Activated CD8-positive, alpha-beta T cell treated with anti-CD3 and anti-CD28 coated beads, Interleukin-2, amount 10 ng/mL, durations not matched to agents 7 days and 5 days (primary cell): ENCODE measurements around the gene NTN4. TPM values are rescaled to one million over a fixed set of nuclear protein-coding genes. Genes with fewer than 3 reads are reported as not detected.
"Not testable (repeated sequence)": the region's sequence is repeated elsewhere in the genome, so short reads cannot be mapped to it uniquely, and the experiment has no call there.

ENCODE experiments used
- ATAC-seq: fragments of 150-1000 bp; cut with Tn5 transposase; one replicate; pipeline ENCODE4 v1.10.0; 2021; ENCODE audit warnings: moderate library complexity
- CTCF ChIA-PET: fragments of 350-600 bp; sonication (Branson Sonifier 250); formaldehyde crosslinking; loops from one replicate; lab custom pipeline; 2021; ENCODE audit warnings: antibody characterized with exemption; lab: Charles Lee
- POLR2A ChIA-PET: fragments of 350-600 bp; sonication (Branson Sonifier 250); formaldehyde crosslinking; loops from one replicate; lab custom pipeline; 2021; ENCODE audit warnings: antibody characterized with exemption; lab: Charles Lee
- DNase-seq: peaks from one replicate; pipeline ENCODE4 v3.0.0-alpha.2; 2020
- H3K27ac Mint-ChIP-seq: one replicate; pipeline ENCODE4 v1.8.0; 2021; ENCODE audit warnings: mild to moderate bottlenecking, mixed read lengths
- H3K27me3 Mint-ChIP-seq: one replicate; pipeline ENCODE4 v1.8.0; 2021; ENCODE audit warnings: low read depth, mixed read lengths
- H3K36me3 Mint-ChIP-seq: one replicate; pipeline ENCODE4 v1.8.0; 2021; ENCODE audit warnings: low read depth, mixed read lengths
- H3K4me1 Mint-ChIP-seq: one replicate; pipeline ENCODE4 v1.8.0; 2021; ENCODE audit warnings: low read depth, mixed read lengths
- H3K4me3 Mint-ChIP-seq: one replicate; pipeline ENCODE4 v1.8.0; 2021; ENCODE audit warnings: mild to moderate bottlenecking, mixed read lengths
- H3K9me3 Mint-ChIP-seq: one replicate; pipeline ENCODE4 v1.8.0; 2022; ENCODE audit warnings: mixed read lengths; ENCODE audit not compliant: insufficient read depth
- total RNA-seq, 2 experiments: library from RNA; stranded (reverse); gene quantifications; one replicate each; pipeline ENCODE4 v1.2.3, GENCODE V29; 2021

Gene NTN4
- not detected for total RNA-seq

- peak; percentile 76 for ATAC-seq
- POLR2A ChIA-PET, result no interaction called here
- Mint-ChIP-seq H3K27ac (no peak within 1 kb of the TSS), H3K36me3 (no peaks in the 10 kb centered on the region), H3K27me3 (peaks cover 70% of the 10 kb centered on the region), H3K4me3 (peak within 1 kb of the TSS; percentile 65), H3K9me3 (no peaks in the 10 kb centered on the region), H3K4me1 (peaks cover 13% of the 10 kb centered on the region)
- CTCF ChIA-PET, result no interaction called here
- DNase-seq, result peak; percentile 37
Observed at GRCh38 chr12:95790033-95790916, at the start of gene NTN4. Gene NTN4 (minus strand): TSS chr12:95790764. CDS start chr12:95790309, 455 bp downstream.

GRCh38 chr12:95838125-95838524, 47.6 kb upstream of the NTN4 start:
- Mint-ChIP-seq H3K27ac (no peak overlapping the region), H3K4me3 (no peak overlapping the region), H3K27me3 (peaks cover 17% of the 10 kb centered on the region), H3K36me3 (no peaks in the 10 kb centered on the region), H3K9me3 (no peaks in the 10 kb centered on the region), H3K4me1 (no peaks in the 10 kb centered on the region)
- DNase-seq, result no peak
- POLR2A ChIA-PET, result no interaction called here
- CTCF ChIA-PET, result no interaction called here
- no peak for ATAC-seq

- no peak for ATAC-seq
Observed at GRCh38 chr12:95837240-95838038, 46.9 kb upstream of the NTN4 start.

GRCh38 chr12:95836630-95837239, 46.2 kb upstream of the NTN4 start:
- no peaks in the 10 kb centered on the region for H3K9me3 Mint-ChIP-seq
- H3K4me1 Mint-ChIP-seq, result no peaks in the 10 kb centered on the region
- ATAC-seq, result no peak
- peaks cover 16% of the 10 kb centered on the region for H3K27me3 Mint-ChIP-seq
- H3K36me3 Mint-ChIP-seq, result no peaks in the 10 kb centered on the region
- ChIA-PET CTCF (no interaction called here), POLR2A (no interaction called here)
- H3K4me3 Mint-ChIP-seq, result no peak overlapping the region
- H3K27ac Mint-ChIP-seq, result no peak overlapping the region
- no peak for DNase-seq

More at GRCh38 chr12:95837240-95838038, 46.9 kb upstream of the NTN4 start:
- Mint-ChIP-seq H3K4me3 (no peak overlapping the region), H3K27ac (no peak overlapping the region), H3K36me3 (no peaks in the 10 kb centered on the region), H3K27me3 (peaks cover 16% of the 10 kb centered on the region), H3K4me1 (no peaks in the 10 kb centered on the region), H3K9me3 (no peaks in the 10 kb centered on the region)
- POLR2A ChIA-PET, result no interaction called here
- CTCF ChIA-PET, result no interaction called here
- DNase-seq, result no peak

GRCh38 chr12:95836185-95836609, 45.6 kb upstream of the NTN4 start:
- Mint-ChIP-seq H3K9me3 (no peaks in the 10 kb centered on the region), H3K4me3 (no peak overlapping the region), H3K4me1 (no peaks in the 10 kb centered on the region), H3K27ac (no peak overlapping the region), H3K27me3 (peaks cover 18% of the 10 kb centered on the region), H3K36me3 (no peaks in the 10 kb centered on the region)
- no peak for ATAC-seq
- ChIA-PET POLR2A (no interaction called here), CTCF (no interaction called here)
- no peak for DNase-seq

- no peak overlapping the region for H3K27ac Mint-ChIP-seq
- no peak for ATAC-seq
- CTCF ChIA-PET, result no interaction called here
- peaks cover 27% of the 10 kb centered on the region for H3K27me3 Mint-ChIP-seq
- no peak overlapping the region for H3K4me3 Mint-ChIP-seq
- no peak for DNase-seq
- H3K36me3 Mint-ChIP-seq, result no peaks in the 10 kb centered on the region
- POLR2A ChIA-PET, result no interaction called here
- H3K4me1 Mint-ChIP-seq, result no peaks in the 10 kb centered on the region
- H3K9me3 Mint-ChIP-seq, result no peaks in the 10 kb centered on the region
Observed at GRCh38 chr12:95834572-95834971, 44.0 kb upstream of the NTN4 start.

GRCh38 chr12:95830335-95831089, 39.9 kb upstream of the NTN4 start:
- CTCF ChIA-PET, result no interaction called here
- no peak for ATAC-seq

GRCh38 chr12:95829395-95829794, 38.8 kb upstream of the NTN4 start:
- CTCF ChIA-PET, result no interaction called here
- ATAC-seq, result no peak
- Mint-ChIP-seq H3K36me3 (no peaks in the 10 kb centered on the region), H3K27me3 (peaks cover 21% of the 10 kb centered on the region), H3K9me3 (no peaks in the 10 kb centered on the region), H3K4me3 (no peak overlapping the region), H3K27ac (no peak overlapping the region), H3K4me1 (no peaks in the 10 kb centered on the region)
- no peak for DNase-seq
- POLR2A ChIA-PET, result no interaction called here

More at GRCh38 chr12:95830335-95831089, 39.9 kb upstream of the NTN4 start:
- H3K4me1 Mint-ChIP-seq, result no peaks in the 10 kb centered on the region
- H3K27me3 Mint-ChIP-seq, result peaks cover 18% of the 10 kb centered on the region
- H3K27ac Mint-ChIP-seq, result no peak overlapping the region
- no peak overlapping the region for H3K4me3 Mint-ChIP-seq
- no peaks in the 10 kb centered on the region for H3K36me3 Mint-ChIP-seq
- DNase-seq, result no peak
- POLR2A ChIA-PET, result no interaction called here
- no peaks in the 10 kb centered on the region for H3K9me3 Mint-ChIP-seq

GRCh38 chr12:95820096-95820703, 29.6 kb upstream of the NTN4 start:
- DNase-seq (no peak), ATAC-seq (no peak)
- CTCF ChIA-PET, result no interaction called here
- H3K27ac Mint-ChIP-seq, result no peak overlapping the region
- H3K4me3 Mint-ChIP-seq, result no peak overlapping the region
- H3K9me3 Mint-ChIP-seq, result no peaks in the 10 kb centered on the region
- H3K27me3 Mint-ChIP-seq, result peaks cover 13% of the 10 kb centered on the region
- POLR2A ChIA-PET, result no interaction called here
- no peaks in the 10 kb centered on the region for H3K4me1 Mint-ChIP-seq
- H3K36me3 Mint-ChIP-seq, result no peaks in the 10 kb centered on the region

GRCh38 chr12:95815632-95816212, 25.2 kb upstream of the NTN4 start:
- ChIA-PET POLR2A (no interaction called here), CTCF (no interaction called here)
- Mint-ChIP-seq H3K4me1 (no peaks in the 10 kb centered on the region), H3K36me3 (no peaks in the 10 kb centered on the region), H3K27me3 (peaks cover 12% of the 10 kb centered on the region), H3K27ac (no peak overlapping the region), H3K4me3 (no peak overlapping the region), H3K9me3 (no peaks in the 10 kb centered on the region)
- ATAC-seq (no peak), DNase-seq (no peak)

GRCh38 chr12:95812155-95812554, 21.6 kb upstream of the NTN4 start:
- H3K4me1 Mint-ChIP-seq, POLR2A ChIA-PET, ATAC-seq: not testable (repeated sequence)

More at GRCh38 chr12:95812155-95812554, 21.6 kb upstream of the NTN4 start:
- H3K36me3 Mint-ChIP-seq, DNase-seq, H3K9me3 Mint-ChIP-seq, H3K4me3 Mint-ChIP-seq, CTCF ChIA-PET, H3K27ac Mint-ChIP-seq: not testable (repeated sequence)
- H3K27me3 Mint-ChIP-seq, result peaks cover 14% of the 10 kb centered on the region
